ENCODE measurements around the gene PLEKHA7.
"Not testable (repeated sequence)": the region's sequence is repeated elsewhere in the genome, so short reads cannot be mapped to it uniquely, and the experiment has no call there.

The PLEKHA7 gene

GRCh38 chr11:16935518-16936302, 78.5 kb downstream of the PLEKHA7 start:
- DNase-seq: peak; percentile 56

DNA sequence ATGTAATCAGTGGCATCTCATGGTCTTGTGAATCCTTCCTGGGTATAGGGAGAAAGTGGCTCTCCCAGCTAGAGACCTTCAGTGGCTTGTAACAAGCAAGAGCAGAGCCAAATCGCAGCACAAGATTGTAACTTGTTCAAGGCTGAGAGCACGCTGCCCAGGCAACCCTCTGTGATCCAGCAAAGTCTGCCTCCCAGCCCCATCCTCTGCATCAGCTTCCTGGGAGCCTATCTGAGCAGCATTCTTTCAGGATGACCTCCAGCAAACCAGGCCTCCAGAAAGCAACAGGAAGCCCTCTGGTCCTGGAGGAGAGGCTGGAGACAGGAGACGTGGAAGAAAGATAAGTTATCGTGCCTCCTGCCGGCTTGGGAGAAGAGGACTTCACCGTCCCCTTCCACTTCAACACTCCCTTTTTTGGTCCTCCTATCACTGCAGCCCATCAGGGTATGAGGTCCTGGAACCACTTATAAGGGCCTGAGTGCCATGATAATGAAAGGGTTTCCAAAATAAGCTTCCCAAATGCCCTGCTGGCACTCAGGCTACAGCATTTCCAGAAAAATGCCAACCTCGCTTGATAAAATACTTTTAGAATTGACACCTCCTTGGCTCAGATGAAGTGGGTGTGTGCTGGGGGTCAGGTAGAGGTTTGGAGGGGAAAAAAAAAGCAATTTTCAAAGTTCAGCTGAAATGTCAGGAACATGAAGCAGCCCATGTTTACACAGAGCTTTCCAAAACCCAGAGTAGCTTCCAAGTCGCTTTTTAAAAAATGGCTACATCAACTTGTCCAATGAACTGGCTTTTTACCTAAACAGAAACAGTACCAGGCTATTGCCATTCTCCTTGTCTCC, 80.2 kb downstream of the PLEKHA7 start:
- no peak for DNase-seq

GRCh38 chr11:16933291-16933690, 80.9 kb downstream of the PLEKHA7 start:
- DNase-seq: no peak

- no peak for DNase-seq
Measured at GRCh38 chr11:16928044-16928443, 86.2 kb downstream of the PLEKHA7 start.

DNA sequence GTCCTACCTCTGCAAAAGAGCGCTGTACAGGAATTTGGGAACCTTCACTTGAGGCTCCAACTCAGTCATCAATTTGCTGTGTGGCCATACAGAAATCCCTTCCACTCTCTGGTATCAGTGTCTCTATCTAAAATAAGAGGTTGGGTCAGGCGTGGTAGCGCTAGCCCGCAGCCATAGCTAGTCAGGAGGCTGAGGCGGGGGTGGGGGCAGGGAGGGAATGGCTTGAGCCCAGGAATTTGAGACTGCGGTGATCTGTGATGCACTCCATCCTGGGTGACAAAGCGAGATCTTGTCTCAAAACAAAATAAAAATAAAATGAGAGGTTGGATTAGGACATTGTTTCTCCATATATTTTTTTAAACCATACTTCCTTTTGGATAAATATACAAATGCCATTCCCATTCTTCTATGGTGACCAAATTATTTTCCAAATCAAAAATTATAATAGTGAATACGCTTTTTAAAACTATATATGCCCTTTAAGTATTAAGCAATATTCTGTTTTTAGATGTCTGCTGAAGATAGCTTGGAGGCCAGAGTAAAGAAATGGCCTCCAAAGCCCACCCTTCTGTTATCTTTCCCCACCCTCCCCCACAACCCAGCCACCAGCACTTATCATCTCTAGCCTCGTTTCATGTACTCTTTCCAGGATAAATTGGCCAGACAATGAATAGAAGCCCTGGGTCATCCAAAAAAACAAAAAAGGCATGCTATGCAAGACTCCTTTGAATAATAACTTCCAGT, 87.2 kb downstream of the PLEKHA7 start:
- peak; percentile 14 for DNase-seq

DNA sequence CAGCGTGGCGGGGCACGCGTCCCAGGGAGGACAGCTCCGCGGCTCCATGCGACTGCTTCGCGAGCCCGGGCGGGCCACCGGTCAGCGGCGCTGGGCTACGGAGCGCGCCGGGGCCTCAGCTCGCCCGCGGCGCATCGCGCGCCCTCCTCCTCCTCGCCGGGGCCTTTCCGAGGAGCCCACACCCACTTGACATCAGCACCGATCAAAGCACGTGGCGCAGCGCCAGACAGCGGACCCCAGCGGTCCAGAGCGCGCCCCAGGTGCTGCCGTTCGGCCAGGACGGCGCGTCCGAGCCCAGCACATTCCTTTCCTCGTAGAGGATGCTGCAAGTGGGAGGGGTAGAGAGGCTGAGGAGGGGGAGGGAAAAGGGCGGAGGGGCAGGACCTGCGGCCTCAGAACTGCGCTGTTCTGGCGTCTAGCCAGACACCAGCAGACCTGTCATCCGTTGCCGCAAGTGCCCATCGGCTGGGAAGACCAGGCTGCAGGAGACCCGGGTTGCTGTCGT, 88.6 kb downstream of the PLEKHA7 start:
- peak; percentile 38 for DNase-seq

DNA sequence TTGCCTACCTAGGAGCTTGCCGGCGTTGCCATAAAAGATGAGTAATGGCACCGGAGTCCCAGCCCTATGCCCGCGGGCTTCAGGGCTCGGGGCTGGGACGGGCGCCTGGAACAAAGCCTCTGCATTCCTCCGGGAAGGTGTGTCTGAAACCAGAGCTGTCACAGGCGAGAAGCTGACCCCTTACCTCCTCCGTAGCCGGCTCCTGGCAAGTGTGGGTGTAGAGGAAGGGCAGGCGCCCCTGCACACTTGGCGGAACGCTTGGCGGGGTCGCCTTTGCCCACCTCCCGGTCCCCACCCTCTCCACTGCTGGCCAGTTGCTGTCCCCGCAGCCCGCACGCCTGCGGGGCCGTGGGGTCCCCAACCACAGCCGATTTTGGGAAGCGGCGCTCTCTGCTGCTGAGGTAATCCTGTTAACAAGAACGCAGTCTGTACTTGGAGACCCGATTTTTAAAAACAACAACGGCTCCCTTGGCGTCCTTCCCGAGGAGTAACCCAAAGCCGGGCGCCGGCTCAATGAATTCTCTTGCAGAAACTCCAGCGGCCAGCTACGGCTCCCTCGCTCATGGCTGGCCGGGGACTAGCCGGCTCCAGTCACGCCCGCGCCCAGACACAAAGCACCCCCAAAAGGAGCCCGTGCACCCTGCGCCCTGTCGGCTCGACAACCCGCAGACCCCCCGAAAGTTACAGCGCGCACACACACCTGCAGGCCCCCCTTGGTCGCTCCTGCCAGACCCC, 89.2 kb downstream of the PLEKHA7 start:
- DNase-seq: no peak

GRCh38 chr11:16924462-16924825, 89.8 kb downstream of the PLEKHA7 start:
- DNase-seq: no peak

DNA sequence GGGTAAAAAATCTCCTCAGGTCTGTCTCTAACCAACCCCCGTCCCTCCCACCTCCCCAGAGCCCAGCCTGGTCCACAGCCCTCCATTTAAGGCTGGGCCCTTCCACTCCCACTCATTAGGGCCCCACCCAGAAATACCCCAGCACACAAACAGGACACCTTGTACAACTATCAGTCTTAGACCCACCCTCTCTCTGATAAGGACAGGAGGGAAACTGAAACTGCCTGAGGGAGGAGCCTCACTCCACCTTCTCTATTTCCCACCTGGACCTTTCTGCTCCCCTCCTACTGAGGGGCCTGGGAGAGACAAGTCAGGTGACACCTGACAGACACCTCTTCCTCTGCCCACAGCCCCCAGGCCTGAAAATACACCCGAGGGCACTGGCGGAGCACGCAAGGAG, 90.2 kb downstream of the PLEKHA7 start:
- DNase-seq: no peak

GRCh38 chr11:16921668-16922067, 92.5 kb downstream of the PLEKHA7 start:
- no peak for DNase-seq

DNA sequence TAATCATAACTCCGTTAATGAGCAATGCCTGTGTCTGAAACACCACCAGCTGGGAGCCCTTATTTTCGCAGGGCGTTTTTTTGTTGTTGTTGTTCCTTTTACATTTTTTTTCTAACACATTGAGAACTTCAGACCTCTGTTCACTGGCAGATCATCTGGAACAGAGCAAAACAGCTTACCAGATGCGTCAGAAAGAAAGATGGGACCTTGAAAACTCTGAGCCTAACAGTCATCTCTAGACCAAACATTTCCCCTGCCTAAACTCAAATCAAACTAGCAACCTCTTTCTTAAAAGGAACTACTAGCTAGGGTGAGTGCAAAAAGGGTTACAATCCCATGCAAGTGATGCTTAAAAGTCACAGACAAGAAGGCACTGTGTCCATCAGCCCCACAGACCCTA, 93.2 kb downstream of the PLEKHA7 start:
- DNase-seq: no peak

GRCh38 chr11:16920559-16920958, 93.7 kb downstream of the PLEKHA7 start:
- no peak for DNase-seq

DNA sequence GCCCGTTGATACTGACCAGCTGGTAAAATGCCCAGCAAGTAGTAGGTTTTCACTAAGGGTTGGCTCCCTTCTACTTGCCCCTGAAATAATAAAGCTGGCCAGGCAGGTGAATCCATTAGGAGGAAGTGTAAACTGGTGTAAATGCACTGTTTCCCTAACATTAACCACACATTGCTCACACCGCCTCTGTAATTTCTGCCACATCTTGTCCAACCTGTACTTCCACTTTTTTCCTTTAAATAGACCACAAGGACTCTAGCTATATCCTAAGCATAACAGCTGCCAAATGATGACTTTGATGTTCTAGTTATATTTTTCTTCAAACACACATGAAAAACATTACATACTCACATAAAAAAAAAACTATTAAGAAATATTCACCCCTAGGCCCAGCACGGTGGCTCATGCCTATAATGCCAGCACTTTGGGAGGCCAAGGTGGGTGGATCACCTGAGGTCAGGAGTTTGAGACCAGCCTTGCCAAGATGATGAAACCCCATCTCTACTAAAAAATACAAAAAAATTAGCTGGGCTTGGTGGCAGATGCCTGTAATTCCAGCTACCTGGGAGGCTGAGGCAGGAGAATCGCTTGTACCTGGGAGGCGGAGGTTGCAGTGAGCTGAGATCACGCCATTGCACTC, 95.6 kb downstream of the PLEKHA7 start:
- not testable (repeated sequence) for DNase-seq

- no peak for DNase-seq
Measured at GRCh38 chr11:16917941-16918340, 96.3 kb downstream of the PLEKHA7 start.

DNA sequence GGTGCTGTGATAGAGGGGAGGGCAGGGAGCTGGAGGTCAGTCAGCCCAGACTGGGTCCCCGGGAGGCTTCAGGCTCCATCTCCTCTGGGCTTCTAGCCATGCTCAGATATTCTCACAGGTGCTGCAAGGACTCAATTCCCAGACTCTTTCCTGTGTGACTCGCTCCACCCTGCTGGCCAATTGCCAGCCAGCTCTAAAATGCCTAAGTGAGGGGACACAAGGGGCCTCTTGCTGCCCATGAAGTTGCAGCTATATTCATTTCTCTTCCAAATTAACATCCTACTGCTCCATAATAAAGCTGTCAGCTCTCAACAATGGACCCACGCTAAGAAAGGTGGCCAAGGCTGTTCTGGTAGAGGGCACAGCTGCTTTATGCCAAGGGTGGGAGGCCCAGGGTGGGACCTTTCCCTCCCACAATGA, 101.5 kb downstream of the PLEKHA7 start:
- no peak for DNase-seq

DNA sequence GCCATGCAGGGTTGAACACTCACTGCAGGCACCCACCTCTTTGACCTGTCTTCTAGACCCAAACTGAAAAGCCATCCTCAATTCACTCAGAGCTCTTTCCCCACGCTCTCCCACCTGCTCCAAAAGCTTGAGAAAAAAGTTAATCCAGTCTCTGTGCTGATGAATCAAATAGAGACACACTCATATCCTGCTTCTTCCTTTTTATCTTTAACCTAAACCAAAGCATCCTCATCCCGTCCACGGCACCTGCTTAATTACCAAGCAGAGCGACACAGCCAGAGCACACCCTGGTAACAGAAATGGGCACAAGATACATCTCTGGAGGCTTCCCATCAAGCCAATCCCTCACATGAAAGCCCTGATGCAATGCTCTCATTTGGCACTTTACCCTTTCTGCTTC, 102.6 kb downstream of the PLEKHA7 start:
- DNase-seq: no peak

GRCh38 chr11:16911186-16911585, 103.0 kb downstream of the PLEKHA7 start:
- no peak for DNase-seq

- DNase-seq: no peak
Measured at GRCh38 chr11:16909359-16910035, 104.7 kb downstream of the PLEKHA7 start.

- no peak for DNase-seq
Measured at GRCh38 chr11:16905375-16905774, 108.8 kb downstream of the PLEKHA7 start.

DNA sequence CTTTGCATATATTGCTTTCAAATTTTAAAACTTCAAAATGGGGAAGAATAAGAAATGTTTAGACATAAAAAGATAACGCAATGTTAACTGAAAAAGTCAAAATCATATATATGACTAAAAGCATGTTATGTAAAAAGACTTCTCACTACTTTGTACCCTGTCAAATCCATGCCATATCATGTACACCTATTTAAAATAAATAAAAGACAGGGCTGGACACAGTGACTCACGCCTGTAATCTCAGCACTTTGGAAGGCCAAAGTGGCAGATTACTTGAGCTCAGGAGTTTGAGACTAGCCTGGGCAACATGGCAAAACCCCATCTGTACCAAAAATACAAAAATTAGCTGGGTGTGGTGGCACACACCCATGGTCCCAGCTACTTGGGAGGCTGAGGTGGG, 109.5 kb downstream of the PLEKHA7 start:
- DNase-seq: not testable (repeated sequence)

- no peak for DNase-seq
Measured at GRCh38 chr11:16902781-16903378, 111.3 kb downstream of the PLEKHA7 start.
